Dedifferentiated amniotic fluid mesenchymal stem cell (primary cell): Measurements from ENCODE around the gene TNFAIP8L1.

ENCODE experiments used
- DNase-seq: peaks from one replicate; pipeline ENCODE4 v3.0.0-alpha.2; 2016; ENCODE audit errors: extremely low spot score

The TNFAIP8L1 gene

DNA sequence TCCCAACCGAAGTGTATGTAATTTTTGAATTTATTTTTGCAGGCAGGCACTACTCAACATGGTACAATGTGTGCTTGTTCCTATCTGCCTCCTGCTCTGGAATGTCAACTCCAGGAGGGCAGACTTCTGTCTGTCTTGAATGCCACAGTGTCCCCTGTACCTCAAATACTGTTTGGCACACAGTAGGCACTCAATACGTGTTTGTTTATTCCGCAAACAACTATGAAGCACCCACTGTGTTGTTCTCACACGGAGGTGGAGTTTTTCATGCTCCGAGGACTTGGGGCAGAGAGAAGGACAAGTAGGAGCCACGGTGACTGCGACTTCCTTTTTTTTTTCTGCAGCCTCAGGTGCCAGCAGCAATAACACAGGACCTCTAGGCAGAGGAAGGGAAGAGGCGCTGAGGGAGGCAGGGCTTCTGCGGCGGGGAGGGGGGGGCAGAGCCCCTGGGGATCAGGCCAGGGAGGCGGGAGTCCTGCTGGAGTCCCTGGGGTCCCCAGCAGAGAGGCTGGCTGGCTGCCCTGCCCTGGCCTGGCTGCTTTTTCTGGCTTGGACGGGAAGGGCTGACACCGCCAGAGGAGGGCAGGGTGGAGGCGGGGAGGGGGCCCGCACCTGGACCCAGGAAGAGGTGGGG is 29.3 kb upstream of the TNFAIP8L1 start:
- DNase-seq: no peak

DNA sequence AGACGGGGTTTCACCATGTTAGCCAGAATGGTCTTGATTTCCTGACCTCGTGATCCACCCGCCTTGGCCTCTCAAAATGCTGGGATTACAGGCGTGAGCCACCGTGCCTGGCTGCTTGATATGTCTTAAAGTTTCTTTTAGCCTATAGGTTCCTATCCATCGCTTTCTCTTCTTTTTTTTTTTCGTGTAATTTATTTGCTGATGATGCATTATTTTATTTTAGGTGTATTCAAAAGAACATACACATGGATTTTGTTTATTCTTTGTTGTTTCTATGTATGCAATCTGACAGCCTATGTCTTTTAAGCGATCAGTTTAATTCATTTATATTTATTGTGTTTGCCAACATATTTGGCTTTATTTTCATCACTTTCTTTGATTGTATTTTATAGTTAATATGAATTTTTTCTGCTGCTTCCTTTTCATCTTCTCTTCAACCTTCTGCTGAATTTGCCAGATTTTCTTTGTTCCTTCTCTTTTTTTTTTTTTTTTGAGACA is 26.0 kb upstream of the TNFAIP8L1 start:
- DNase-seq: no peak

DNA sequence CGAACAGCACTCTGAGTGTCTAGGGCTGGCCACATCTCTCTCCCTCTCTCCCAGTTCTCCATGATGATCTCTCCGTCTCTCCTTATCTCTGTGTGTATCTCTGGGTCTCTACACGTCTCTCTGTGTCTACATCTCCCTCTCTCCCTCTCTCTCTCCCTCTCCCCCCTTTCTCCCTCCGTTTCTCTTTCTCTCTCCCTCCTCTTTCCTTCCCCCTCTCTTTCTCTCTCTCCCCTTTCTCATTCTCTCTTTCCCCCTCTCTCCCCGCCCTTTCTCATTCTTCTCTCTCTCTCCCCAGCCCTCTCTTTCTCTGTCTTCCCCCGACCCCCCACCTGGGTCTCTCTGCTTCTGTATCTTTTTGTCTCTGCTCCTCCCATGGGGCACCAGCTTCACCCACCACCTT is 21.3 kb upstream of the TNFAIP8L1 start:
- no peak for DNase-seq

DNA sequence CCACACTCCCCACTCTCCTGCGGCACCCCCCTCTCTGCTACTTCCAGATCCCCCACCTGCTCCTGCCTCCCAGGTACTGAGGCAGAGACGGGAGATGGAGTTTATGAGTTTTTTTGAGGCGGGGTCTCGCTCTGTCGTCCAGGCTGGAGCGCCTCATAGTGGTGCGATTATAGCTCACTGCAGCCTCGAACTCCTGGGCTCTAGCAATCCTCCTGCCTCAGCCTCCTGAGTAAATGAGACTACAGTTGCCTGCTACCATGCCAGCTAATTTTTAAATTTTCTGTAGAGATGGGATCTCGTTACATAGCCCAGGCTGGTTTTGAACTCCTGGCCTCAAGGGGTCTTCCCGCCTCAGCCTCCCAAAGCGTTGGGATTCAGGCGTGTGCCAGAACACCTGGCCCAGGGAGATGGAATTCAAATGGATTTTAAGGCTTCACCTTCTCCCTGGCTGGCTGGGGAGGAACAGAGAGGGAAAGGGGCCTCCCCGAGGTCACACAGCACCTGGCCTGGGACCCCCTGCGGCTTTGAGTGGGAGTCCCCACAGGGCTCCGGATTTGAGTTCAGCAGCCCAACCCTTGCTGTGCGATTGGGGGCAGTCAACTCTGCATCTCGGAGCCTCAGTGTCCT is 19.5 kb upstream of the TNFAIP8L1 start:
- DNase-seq: no peak

DNA sequence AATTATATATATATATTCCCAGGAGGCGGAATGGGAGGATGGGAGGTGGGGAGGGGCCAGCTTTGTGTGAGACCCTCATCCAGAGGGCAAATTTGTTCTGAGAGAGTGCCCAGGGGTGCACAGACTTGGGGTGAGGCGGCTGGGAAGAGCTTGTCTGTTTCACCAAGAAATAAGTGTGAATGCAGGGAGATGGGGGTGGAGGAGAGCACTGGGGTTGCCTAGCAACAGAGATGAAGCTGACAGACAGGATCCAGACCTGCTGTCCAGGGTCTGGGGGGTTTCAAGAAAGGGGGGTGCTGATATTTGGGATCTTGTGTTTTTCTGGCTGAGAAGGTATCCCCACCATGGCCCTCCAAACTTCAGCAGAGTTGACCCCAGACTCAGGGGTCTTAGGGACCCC is 18.6 kb upstream of the TNFAIP8L1 start:
- no peak for DNase-seq

DNA sequence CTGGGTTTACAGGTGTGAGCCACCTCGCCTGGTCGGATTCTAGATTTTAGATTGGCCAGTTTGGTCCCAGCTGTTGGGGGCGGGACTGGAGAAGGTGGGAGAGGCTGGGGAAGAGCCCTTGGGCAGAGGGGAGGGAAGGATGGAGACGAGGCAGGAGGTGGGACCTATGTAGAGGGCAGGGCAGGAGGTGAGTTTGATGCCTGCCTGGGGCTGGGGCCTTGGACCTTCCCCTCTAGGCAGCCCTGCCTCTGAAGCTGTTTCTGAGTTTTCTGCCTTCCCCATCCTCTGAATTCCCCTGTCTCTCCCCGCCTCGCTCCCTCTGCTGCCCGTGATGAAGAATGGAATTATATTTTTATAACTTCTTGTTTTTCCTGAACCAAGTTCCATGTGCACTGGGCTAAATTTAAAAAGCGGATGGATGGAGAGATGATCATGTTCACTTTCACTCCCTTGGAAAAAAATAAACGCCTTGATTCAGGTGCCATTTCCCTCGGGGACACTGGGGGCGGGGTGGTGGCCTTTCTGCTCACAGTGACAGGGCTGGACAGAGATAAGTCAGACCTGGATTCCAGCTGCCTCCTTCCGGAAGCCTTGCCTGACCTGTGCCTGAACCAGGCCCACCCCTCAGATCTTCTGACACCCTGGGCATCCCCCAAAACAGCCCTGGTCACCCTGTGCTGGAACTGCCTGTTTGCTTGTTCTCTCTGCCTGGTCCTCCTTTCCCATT is 16.5 kb upstream of the TNFAIP8L1 start:
- no peak for DNase-seq

DNA sequence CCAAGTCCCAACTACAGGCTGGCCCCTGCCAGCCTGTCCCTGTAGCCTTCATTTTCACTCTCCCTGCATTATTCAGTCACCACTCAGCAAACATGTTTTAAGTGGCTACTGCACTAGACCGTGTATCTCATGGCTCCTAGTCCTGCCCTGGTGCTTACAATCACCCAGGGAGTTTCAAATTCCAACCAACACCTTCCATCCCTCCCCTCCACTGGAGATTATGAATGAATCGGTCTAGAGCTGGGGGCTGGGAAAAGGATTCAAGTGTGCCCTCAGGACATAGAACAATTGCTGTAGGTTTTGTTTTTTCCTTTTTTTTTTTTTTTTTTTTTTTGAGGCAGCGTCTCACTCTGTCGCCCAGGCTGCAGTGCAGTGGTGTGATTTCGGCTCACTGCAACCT is 15.0 kb upstream of the TNFAIP8L1 start:
- no peak for DNase-seq

DNA sequence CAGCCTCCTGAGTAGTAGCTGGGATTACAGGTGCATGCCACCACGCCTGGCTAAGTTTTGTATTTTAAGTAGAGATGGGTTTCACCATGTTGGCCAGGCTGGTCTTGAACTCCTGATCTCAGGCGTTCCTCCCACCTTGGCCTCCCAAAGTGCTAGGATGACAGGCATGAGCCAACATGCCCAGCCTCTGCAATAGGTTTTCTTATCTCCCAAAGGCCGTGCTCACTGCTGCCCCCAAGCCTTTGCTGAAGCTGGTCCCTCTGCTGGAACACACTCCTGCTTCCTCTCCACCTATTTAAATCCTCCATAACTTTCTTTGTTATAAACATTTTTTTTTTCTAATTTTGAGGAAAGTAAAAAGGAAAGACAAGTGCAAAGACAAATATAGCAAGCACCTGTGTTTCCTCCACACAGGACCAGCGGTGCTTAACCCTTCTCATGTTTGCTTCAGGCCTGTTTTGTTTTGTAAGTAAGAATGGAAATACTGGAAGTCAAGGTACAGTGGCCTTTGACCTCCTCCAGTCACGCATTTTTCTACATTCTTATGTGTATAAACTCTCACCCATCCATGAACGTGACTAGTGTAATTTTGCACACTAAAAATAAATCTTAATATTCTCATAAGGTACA is 14.5 kb upstream of the TNFAIP8L1 start:
- DNase-seq: no peak

DNA sequence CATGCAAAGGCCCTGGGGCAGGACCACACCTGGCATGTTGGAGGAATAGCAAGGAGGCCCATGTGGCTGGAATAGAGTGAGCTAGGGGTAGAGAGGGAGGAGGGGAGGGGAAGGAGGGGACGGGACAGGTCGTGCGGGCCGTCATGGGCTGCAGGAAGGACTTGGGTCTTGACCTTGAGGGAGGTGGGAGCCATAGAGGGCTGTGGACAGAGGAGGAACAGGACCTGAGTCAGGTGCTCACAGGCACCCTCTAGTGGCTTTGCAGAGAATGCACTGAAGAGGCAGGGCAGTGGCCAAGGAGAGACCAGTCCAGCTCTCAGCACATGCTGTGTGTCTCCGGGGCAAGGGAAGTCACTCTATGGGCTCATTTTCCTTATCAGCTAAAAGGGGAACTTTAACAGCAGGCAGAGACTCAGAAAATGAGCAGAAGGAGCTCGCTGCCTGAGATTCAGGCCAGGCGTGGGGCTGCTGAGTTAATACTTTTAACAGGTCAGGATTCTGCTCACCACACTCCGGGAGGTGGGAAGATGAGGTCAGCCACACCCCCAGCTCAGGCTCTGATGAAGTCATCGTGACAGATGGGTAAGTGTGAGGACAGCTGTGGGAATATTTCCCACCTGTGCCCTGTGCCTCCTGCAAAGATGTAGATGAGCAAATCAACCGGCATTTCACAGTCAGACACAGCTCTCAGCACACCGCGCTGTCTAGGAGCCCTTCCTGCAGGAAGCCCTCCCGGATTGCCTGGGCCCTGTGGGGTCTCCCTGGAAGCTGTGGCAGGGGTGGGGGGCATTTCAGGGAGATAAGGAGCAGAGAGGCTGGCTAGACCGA is 6.0 kb upstream of the TNFAIP8L1 start:
- no peak for DNase-seq

DNA sequence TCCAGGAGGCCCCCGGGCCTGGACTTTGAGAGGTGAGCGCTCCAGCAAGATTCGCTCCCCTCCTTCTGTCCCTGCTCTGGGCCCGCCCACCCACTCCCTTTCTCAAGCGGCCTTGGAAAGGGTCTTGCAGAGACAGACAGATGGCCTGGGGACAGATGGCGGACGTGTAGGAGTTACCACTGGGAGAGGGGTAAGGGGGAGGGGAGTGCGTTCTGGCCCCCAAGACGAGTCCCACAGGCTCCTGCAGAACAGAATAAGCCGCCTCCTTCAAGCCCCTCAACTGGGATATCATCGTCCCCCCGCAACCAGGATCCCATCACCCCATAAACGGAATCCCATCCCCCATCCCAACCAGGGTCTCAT is 3.6 kb upstream of the TNFAIP8L1 start:
- DNase-seq: no peak

DNA sequence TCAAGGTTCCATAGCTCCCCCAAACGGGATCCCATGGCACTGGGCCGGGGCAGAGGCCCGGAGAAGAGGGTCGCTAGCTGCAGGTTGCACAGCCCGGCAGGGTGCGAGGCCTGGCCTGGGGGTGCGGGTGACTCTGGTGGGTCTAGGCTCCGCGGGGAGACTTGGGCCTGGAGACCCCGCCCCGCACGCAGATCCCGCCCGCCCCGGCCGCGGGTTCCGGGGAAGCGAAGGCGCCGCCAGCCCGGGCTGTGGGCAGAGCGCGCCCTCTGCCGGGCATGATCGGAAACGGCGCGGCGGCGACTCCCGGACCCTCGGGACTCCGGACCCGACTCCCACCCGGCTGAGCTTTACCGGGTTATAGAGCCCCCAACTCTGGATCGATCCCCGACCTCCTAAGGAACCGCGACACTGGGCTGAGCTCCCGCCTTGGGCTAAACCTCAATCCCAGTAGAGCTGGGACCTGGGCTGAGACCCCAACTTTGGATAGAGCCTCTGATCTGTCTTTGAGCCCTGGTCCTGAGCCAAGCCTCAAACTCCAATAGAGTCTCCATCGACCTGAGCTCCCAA is 3.1 kb upstream of the TNFAIP8L1 start:
- no peak for DNase-seq

DNA sequence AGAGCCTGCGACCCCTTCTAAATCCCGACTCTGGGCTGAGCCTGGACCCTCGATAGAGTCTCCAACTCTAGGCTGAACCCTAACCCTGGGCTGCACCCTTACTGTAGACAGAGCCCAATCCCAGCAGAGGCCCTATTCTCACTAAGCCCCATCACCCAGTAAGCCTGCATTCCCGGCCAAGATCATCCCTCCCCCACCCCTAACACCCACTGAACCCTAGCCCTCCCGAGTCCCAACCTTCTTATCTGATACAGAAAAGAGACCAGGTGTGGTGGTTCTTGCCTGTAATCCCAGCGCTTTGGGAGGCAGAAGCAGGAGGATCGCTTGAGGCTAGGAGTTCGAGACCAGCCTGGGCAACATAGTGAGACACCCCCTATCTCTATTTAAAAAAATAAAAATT is 2.6 kb upstream of the TNFAIP8L1 start:
- DNase-seq: no peak

DNA sequence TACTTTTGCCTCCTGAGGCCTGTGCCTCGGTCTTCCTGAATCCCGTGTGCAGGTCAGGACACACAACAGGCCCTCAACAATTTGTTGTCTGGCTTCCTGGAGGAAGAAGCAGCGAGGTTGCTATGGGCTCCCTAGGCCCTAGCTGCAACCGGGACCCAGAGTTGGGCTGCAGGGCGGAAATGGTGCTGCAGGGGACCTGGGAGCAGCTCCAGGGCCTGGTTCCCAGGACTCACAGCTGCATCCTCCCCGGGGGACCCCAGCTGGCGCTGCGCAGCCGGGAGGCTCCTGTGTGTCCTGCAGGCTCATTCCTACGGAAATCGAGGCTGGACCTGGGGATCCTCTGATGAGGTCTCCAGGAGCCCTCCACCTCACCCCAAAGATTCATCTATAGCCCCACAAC is 999 bp upstream of the TNFAIP8L1 start:
- no peak for DNase-seq

DNA sequence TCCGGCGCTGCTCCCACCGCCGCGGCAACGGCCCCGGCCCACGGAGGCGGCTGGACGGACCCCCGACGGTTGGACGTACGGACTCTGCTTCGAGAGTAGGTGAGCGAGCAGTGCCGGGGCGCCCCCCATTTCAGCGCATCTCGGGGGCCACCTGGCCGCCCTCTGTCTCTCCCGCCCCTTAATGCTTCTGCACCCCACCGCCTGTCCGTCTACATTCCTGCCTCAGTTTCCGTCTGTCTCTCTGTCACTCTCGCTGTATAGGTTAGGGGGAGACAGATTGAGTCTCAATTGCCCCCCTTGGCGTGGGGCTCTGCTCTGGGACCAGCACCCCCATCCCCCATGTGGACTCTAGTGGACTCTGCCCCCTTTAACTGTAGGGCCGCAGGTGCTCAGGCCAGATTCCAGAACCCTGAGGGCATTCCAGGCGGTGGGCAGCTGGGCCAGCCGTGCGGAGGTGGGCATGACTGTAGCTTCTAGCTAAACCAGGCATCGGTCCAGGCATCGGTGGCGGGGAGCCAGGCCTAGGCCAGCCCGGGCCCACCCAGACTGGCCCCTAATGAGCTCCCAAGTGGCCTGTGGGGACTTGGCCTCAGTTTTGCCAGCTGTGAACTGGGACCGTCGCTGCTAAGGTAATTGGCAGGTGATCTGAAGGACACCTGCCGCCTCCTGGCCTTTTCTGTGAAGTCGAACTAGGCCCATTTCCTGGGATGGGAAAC is 373 bp downstream of the TNFAIP8L1 start:
- DNase-seq: no peak

DNA sequence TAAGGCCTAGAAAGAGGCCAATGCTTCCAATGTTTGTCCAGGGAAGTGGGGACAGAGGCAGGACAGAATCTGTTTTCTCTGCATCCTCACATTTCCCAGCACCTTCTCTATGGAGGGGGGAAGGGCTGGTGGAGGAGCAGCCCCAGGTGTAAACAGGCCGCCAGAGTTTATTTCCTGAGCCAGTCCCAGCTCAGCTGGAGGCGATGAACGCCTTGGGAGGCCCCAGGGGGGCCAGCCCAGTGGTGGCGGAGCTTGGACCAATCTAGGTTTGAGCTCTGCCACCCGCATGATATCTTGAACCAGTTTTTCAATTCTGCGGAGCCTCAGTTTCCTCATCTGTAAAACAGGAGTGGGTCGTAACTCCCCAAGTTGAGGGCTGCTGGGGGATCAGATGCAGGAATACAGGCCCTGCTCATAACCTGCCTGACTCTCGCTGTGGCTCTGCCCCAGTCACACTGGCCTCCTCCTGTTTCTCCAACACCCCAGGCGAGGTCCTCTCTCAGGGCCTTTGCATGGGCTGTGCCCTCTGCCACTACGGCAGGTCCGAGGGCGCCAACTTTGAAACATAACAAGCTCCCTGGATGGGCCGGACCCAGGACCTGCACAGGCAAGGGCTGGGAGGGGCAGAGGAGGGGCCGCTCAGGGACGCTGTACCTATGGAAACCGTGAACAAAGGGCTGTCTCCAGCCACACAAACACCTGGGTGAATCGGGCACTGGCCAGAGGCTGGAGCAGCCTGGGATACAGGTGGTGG is 1.1 kb downstream of the TNFAIP8L1 start:
- no peak for DNase-seq

DNA sequence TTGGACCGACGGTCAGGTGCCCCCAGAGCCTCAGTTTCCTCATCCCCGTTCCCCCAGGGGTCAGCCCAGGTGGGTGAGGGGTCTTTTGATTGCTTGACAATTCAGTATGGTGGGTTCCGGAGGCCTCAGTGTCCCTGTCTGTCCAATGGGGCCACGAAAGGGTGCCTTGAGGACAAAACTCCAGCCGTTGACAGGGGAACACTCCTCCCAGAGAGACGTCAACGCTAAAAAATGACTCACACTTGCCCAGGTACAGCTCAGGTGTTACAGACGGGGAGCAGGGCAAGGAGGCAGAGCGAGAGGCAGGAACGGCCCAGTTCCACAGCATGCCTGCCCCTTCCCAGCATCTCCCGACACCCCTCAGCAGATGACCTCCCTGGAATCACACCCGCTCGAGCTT is 1.8 kb downstream of the TNFAIP8L1 start:
- no peak for DNase-seq

DNA sequence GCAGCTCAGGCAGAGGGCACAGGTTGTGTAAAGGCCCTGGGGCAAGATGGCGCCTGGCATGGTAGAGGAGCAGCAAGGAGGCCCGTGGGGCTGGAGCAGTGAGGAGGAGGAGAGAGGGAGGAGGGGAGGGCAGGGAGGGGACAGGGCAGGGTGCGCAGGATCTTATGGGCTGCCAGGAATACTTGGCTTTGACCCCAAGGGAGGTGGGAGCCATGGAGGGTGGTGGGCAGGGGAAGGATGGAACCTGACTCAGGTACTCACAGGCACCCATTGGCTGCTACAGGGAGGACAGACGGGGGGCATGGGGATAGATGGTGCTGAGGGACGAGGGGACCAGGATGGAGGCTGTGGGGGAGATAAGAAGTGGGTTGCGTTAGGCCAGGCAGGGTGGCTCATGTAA is 3.3 kb downstream of the TNFAIP8L1 start:
- DNase-seq: no peak

DNA sequence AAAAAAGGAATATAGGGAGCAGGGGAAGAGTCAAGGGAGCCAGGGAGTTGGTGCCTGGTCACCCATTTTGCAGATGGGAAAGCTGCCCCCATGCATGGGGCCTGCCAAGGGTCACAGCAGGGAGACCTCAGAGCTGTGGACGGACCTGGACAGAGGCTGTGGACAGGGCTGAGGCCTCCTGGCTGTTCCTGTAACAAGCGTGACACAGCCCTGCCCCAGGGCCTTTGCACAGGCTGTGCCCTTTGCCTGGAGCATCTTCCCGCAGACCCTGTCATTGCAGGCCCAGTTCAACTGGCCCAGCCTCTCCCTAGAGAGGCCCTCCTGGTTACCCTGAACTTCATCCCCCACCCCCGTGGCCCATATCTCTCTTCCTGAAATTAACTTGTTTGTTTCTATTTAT is 6.4 kb downstream of the TNFAIP8L1 start:
- DNase-seq: no peak

DNA sequence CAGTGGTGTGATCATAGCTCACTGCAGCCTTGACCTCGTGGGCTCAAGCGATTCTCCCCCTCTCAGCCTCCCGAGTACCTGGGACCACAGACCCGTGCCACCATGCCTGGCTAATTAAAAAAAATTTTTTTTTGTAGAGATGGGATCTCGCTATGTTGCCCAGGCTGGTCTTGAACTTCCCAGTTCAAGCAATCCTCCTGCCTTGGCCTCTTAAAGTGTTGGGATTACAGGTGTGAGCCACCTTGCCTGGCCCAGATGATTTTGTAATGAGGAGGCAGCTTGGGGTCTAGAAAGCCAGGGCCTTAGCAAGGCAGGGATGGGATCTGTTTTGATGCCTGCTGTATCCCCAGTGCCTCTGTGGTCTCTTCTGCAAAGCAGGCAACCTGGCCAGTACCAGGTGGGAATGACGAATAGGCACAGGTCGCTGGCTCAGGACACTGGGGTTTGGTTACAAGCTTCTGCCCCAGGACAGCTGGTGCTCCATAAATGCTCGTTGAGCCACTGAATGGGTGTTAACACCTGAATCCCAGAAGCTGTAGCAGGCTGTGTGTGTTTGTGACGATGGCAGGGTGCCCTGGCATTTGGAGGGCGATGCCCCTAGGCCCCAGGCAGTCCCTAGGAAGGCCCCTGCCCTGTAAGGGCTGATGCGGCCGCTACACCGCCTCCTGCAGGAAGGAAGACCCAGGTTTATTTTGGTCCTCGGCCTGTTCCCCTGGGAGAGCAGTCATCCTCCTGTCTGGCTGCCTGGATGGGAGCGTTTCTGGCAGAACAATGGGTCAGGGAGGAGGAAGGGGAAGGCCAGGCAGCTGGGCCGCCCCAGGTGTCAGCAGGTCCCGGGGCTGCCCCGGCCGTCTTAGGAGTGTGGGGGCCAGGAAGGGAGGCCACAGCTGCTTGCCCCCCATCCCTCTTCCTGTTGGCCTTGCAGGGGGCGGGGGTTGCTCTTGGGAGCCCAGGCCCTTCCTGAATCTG is 8.6 kb downstream of the TNFAIP8L1 start:
- no peak for DNase-seq
